GM19239 (cell line): ENCODE measurements around the gene FASTK.

Experiments used
- DNase-seq: peaks from one replicate; pipeline ENCODE4 v3.0.0; 2011; ENCODE audit warnings: low spot score; ENCODE audit not compliant: insufficient read length
- FAIRE-seq: peaks from 2 replicates; lab custom pipeline; 2011; peaks lifted over from hg19 to GRCh38; lab: Jason Lieb, UNC

FASTK gene

GRCh38 chr7:151085329-151085690 is 4.7 kb upstream of the FASTK start:
- no peak for FAIRE-seq
- no peak for DNase-seq

DNA sequence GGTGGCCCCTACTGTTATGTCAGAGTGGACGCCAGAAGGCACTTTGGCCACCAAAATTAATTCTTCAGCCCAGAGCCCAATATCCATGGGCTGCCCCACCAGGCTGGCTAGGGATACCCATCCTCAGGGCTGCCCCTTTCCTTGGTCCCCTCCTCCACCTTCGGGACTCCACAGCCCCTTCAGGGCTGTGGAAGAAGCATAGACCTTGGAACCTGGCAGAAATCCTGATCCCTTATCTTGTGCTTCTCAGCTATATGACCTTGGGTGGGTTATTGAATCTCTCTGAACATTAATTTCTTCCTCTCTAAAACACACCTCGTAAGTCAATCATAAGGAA is 3.2 kb upstream of the FASTK start:
- no peak for DNase-seq

GRCh38 chr7:151083071-151083823 is 2.6 kb upstream of the FASTK start, which contains the start of gene TMUB1:
TMUB1 (minus strand) TSS chr7:151083493; CDS start chr7:151082563, 930 bp downstream.
- FAIRE-seq, result peak; percentile 73
- peak; percentile 77 for DNase-seq

More for the DNA sequence above, 3.2 kb upstream of the FASTK start:
- no peak for FAIRE-seq

GRCh38 chr7:151082141-151083070 is 1.8 kb upstream of the FASTK start:
- DNase-seq, result no peak
- FAIRE-seq, result peak; percentile 53

DNA sequence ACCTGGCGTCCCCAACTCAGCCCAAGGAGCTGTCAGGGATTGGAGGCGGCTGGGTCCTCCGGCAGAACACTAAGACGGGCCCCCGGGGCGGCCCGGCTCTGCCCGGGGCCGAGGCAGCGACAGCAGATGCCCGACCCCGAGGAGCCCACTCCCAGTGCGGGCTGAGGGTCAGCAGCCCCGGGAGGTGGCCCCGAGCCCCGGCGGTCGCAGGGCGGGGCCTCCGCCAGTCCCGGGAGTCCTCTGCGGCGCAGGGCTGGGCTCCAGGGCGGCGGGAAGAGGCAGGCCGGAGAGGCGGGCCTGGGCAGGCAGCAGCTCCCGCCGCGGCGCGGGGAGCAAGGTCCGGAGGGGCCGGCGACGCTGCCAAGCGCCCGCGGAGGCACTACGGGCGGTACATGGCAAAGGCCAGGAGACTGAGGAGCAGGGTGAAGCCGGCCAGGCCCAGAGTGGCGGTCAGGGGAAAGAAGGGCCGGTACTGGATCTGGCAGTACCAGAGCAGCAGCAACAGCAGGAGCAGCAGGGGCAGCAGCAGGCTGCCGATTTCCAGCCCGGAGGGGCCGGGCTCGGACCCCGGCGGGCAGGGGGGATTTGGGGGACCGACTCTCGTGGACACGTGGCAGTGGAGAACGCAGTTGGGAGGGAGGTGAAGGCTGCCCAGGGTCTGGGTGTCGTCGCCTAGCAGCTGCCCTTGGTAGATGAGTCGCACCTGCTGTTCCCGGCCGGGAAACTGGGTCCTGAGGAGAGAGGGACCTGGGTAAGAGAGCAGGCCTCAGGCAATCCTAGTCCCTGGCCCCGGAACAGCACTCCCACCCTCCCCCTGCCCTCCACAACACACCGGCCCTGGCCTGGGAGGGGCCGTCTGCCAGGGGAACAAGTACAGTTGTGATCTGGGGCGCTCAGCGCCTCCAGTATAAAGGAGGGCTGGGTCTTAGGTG is 827 bp upstream of the FASTK start:
- FAIRE-seq, result no peak
- no peak for DNase-seq

GRCh38 chr7:151080067-151080521 is 515 bp downstream of the FASTK start:
- no peak for DNase-seq
- FAIRE-seq, result no peak

GRCh38 chr7:151079199-151079910 is 1.3 kb downstream of the FASTK start:
- no peak for FAIRE-seq
- DNase-seq, result no peak

DNA sequence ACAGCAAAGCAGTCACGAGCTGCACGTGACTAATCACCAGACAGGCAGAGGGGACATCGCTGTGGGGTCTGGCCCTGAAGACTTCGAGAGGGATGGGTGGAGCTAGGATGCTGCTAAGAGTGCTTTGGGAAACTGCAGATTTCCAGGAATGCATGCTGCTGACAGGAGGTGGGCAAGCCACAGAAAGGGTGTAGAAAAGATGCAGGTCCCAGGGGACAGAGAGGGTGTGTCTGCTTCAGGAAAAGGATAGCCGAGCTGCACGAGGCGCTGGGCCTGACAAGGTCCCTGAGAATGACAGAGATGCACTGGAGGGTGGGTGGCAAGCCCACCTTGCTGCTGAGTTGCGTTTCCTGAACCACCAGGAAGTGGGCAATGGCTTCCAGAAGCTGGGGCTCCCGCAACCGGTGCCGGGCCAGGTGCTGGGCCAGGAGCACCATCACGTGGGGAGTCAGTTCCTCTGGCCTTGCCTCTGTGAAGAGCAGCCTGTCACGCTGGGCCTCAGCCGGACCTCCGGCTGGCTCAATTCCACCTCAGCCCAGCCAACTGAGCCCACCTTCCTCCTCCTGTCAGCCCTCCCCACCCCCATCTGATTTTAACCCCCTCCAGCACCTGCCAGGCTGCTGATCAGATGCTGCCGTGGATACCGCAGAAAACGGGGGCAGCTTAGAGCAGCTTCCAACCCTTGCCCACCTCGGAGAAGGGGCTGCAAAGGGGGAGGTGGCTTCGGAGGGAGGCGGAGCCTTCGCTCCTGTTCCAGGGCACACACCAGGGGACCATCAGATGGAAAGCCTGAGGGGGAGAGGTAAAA is 2.2 kb downstream of the FASTK start:
- no peak for DNase-seq

DNA sequence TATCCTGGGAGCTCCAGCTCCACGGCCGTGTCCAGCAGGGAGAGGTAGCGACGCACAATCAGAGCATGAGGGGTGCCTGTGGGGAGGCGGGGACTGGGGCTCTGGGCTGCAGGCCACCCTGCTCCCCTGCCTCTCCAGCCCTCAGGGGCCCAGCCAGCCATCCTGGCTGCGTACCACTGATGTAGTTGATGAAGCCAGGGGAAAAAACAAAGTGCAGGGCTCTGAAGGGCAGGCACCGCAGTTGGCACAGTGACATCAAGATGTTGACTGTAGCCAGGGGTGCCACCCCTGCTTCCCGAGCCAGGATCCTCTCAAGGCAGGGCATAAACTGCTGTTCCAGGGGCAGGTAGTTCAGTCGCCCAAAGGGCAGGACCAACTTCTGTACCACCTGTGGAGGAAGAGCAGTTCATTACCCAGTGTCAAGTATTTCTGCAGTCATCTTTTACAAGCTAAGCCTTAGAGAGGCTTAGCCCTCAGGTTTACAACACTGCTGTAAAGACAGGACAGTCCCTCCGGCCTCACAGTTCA is 2.8 kb downstream of the FASTK start:
- DNase-seq, result no peak
- no peak for FAIRE-seq

More for the DNA sequence above, 2.2 kb downstream of the FASTK start:
- FAIRE-seq, result no peak

- DNase-seq, result no peak
- no peak for FAIRE-seq
These were observed 3.5 kb downstream of the FASTK start for GRCh38 chr7:151076863-151077704.

DNA sequence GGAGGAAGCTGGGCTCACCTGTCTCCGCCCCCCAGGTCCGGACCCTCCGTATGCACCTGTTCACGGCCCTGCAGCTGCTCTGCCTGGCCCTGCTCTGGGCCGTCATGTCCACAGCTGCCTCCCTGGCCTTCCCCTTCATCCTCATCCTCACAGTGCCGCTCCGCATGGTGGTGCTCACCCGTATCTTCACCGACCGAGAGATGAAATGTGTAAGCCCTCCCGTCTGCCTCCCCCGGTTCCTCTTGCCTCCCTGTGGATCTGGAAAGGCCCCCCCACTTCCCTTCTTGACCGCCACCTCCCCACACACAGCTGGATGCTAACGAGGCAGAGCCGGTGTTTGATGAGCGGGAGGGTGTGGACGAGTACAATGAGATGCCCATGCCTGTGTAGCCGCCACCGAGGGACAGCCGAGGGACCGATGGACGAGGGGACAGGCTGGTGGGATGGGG is 4.6 kb downstream of the FASTK start:
- FAIRE-seq (no peak), DNase-seq (no peak)

GRCh38 chr7:151075662-151075971 is 5.0 kb downstream of the FASTK start:
- FAIRE-seq (no peak), DNase-seq (no peak)

DNA sequence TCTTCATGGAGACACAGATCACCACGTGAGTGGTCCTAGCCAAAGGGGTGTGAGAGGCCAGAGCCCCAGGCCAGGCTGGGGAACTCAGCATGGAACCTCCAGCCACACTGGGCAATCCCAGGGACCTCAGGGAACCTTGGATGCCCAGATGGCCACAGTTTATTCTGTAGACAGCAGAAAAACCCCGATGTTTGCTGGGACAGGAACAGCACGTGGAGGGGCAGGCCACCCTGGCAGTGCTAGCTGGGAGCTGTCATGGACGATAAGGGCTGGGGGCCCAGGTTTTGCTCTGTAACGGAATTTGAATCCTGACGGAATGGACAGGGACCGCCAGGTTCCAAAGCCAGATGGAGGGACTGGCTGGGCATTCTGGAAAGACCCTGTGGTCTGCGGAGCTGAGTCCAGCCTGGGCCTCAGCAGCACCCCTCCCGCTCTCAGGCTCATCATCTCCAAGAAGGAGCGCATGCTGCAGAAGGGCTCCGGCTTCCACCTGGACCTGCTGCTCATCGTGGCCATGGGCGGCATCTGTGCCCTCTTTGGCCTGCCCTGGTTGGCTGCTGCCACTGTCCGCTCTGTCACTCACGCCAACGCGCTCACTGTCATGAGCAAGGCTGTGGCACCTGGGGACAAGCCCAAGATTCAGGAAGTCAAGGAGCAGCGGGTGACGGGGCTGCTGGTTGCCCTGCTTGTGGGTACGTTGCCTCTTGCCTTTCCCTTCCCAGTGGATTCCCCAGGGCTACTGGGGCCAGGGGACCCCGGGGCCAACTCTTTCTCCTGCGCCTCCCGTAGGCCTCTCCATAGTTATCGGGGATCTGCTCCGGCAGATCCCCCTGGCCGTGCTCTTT is 5.6 kb downstream of the FASTK start:
- DNase-seq, result no peak
- FAIRE-seq, result no peak

DNA sequence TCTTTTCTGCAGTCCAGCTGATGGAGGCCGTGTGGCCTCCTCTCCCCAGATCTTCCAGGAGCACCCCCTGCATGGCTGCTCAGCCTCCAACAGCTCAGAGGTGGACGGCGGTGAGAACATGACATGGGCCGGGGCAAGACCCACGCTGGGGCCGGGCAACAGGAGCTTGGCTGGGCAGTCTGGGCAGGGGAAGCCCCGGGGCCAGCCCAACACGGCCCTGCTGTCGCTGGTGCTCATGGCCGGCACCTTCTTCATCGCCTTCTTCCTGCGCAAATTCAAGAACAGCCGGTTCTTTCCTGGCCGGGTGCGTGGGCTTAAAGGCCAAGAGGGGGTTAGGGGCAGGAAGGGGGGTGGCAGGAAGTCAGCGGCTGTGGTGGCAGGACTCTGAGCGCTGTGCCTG is 6.6 kb downstream of the FASTK start:
- FAIRE-seq, result no peak
- no peak for DNase-seq

DNA sequence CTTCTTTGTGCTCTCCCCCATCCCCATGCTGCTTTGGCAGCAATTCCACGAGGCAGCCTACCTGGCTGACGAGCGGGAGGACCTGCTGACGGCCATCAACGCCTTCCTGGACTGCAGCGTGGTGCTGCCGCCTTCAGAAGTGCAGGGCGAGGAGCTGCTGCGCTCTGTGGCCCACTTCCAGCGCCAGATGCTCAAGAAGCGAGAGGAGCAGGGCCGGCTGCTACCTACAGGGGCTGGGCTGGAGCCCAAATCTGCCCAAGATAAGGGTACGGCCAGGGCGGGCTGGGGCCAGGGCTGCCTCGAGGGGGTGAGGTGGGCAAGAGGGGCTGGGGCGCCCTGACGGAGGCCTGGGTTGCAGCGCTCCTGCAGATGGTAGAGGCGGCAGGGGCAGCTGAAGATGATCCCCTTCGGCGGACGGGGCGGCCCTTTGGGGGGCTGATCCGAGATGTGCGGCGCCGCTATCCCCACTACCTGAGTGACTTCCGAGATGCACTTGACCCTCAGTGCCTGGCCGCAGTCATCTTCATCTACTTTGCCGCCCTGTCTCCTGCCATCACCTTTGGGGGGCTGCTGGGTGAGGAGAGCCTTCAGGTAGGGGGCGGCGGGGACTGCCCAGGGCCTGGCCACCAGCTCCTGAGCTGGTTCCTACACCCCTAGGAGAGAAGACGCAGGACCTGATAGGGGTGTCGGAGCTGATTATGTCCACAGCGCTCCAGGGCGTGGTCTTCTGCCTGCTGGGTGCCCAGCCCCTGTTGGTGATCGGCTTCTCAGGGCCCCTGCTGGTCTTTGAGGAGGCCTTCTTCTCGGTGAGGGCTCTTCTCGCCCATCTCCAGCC is 9.4 kb downstream of the FASTK start:
- DNase-seq (no peak), FAIRE-seq (no peak)

GRCh38 chr7:151070574-151070960 is 10.0 kb downstream of the FASTK start:
- DNase-seq, result no peak
- no peak for FAIRE-seq
